GM12878 (cell line): ENCODE measurements around the gene FTO. TPM values are rescaled to one million over a fixed set of nuclear protein-coding genes. Genes with fewer than 3 reads are reported as not detected.
A peak's percentile ranks its signal among the peaks of the same experiment; 100 is the strongest.

Experiments
- ATAC-seq: fragments of 200-7000 bp; cut with Tn5 transposase; 3 replicates; pipeline ENCODE4 v1.9.1; 2020; ENCODE audit warnings: mild to moderate bottlenecking, moderate library complexity
- BruUV-seq: library from RNA; stranded (reverse); fragments of 400-500 nt; replicated peaks from 2 replicates; lab custom pipeline; 2021; lab: Mats Ljungman, UMichigan
- CTCF ChIA-PET: fragments of 300-600 bp; sonication (Branson Sonifier 250); formaldehyde crosslinking; extraction: SDS; loops from one replicate; lab custom pipeline; 2021; ENCODE audit warnings: inconsistent platforms; lab: Yijun Ruan, JAX
- POLR2A ChIA-PET: fragments of 350-600 bp; formaldehyde crosslinking; extraction: SDS; loops from one replicate; lab custom pipeline; 2021; ENCODE audit warnings: inconsistent platforms; lab: Charles Lee
- RAD21 ChIA-PET: fragments of 300-600 bp; sonication (Branson Sonifier 250); formaldehyde crosslinking; loops from one replicate; lab custom pipeline; 2023; ENCODE audit warnings: antibody characterized with exemption; ENCODE audit not compliant: unreplicated experiment; lab: Charles Lee
- SMC1A ChIA-PET: fragments of 300-600 bp; sonication (Branson Sonifier 250); formaldehyde crosslinking; loops from one replicate; lab custom pipeline; 2023; ENCODE audit not compliant: unreplicated experiment, uncharacterized antibody; lab: Charles Lee
- DNase-seq: peaks from one replicate; pipeline ENCODE4 v3.0.0-alpha.2; 2011; ENCODE audit warnings: low read depth, low spot score
- FAIRE-seq: peaks from 3 replicates; lab custom pipeline; 2011; peaks lifted over from hg19 to GRCh38; lab: Jason Lieb, UNC
- H2AFZ ChIP-seq: 2 replicates; pipeline ENCODE4 v1.6.0; 2011; ENCODE audit warnings: low read depth, low read length, control low read depth; ENCODE audit not compliant: control insufficient read depth
- H3K27ac ChIP-seq: 2 replicates; pipeline ENCODE4 v1.5.1; 2011; ENCODE audit warnings: control low read depth; ENCODE audit not compliant: control insufficient read depth, insufficient read depth
- H3K27me3 ChIP-seq, 2 experiments: replicated peaks in 1 of 2; 2 replicates each; pipeline versions ENCODE4 v1.6.0 to v1.6.1; 2011; ENCODE audit warnings: low read length in 1 of 2; ENCODE audit not compliant: control insufficient read depth in 2 of 2, insufficient read depth in 2 of 2
- H3K36me3 ChIP-seq, 2 experiments: 2 replicates each; pipeline ENCODE4 v1.5.1; 2011; ENCODE audit warnings: low read length in 1 of 2; ENCODE audit not compliant: control insufficient read depth in 2 of 2, insufficient read depth in 2 of 2
- H3K4me1 ChIP-seq: 2 replicates; pipeline ENCODE4 v1.6.1; 2011; ENCODE audit warnings: mild to moderate bottlenecking, low read length, moderate library complexity, mixed read lengths; ENCODE audit not compliant: control insufficient read depth, insufficient read depth
- H3K4me2 ChIP-seq: 2 replicates; pipeline ENCODE4 v1.6.0; 2011; ENCODE audit warnings: control low read depth; ENCODE audit not compliant: control insufficient read depth, insufficient read depth
- H3K4me3 ChIP-seq: fragments of 200-600 bp; sonication (generic); 2 replicates; pipeline ENCODE4 v1.5.1; 2016
- H3K79me2 ChIP-seq: 2 replicates; pipeline ENCODE4 v1.6.0; 2011; ENCODE audit warnings: low read length; ENCODE audit not compliant: control insufficient read depth, insufficient read depth
- H3K9ac ChIP-seq: 2 replicates; pipeline ENCODE4 v1.8.0; 2011; ENCODE audit warnings: low read length, control low read depth, mixed read lengths; ENCODE audit not compliant: control insufficient read depth, insufficient read depth
- H3K9me3 ChIP-seq: replicated peaks from 3 replicates; pipeline ENCODE4 v1.5.1; 2011; ENCODE audit warnings: mild to moderate bottlenecking, low read length; ENCODE audit not compliant: control insufficient read depth, insufficient read depth
- H4K20me1 ChIP-seq: 2 replicates; pipeline ENCODE4 v1.6.0; 2011; ENCODE audit not compliant: control insufficient read depth, insufficient read depth
- CTCF ChIP-seq, 3 experiments: IDR thresholded peaks in 2 of 3; conservative IDR thresholded peaks in 1 of 3; 2 replicates each; pipeline ENCODE4 v1.5.1; 2011; ENCODE audit warnings: low read depth in 3 of 3, low read length in 3 of 3, mild to moderate bottlenecking in 3 of 3, control low read depth in 2 of 3, moderate library complexity in 2 of 3, inconsistent platforms in 1 of 3, mixed read lengths in 1 of 3; ENCODE audit not compliant: control insufficient read depth in 2 of 3, insufficient read depth in 1 of 3; ENCODE audit errors: extremely low read depth in 1 of 3
- EED ChIP-seq: sonication (generic); IDR thresholded peaks from 2 replicates; pipeline ENCODE4 v1.6.1; 2016; ENCODE audit warnings: antibody characterized with exemption, low read depth
- GATAD2B ChIP-seq: fragments of 450-650 bp; conservative IDR thresholded peaks from 2 replicates; pipeline ENCODE4 v1.6.1; 2017; ENCODE audit warnings: low read depth, mild to moderate bottlenecking, moderate library complexity
- JUND ChIP-seq: IDR thresholded peaks from 2 replicates; pipeline ENCODE4 v1.6.1; 2012; ENCODE audit warnings: low read depth, mild to moderate bottlenecking, low read length, improper control_type of control experiment, moderate library complexity
- MYB ChIP-seq: fragments of 150-350 bp; IDR thresholded peaks from 2 replicates; pipeline ENCODE4 v1.6.1; 2014; ENCODE audit warnings: mild to moderate bottlenecking, low read depth, low read length, borderline replicate concordance
- PAX5 ChIP-seq: IDR thresholded peaks from 2 replicates; pipeline ENCODE4 v1.6.1; 2011; ENCODE audit warnings: low read depth, low read length, borderline replicate concordance
- POLR2A ChIP-seq: IDR thresholded peaks from 2 replicates; pipeline ENCODE4 v1.6.1; 2011; ENCODE audit warnings: low read depth, mild to moderate bottlenecking, low read length
- RAD21 ChIP-seq: IDR thresholded peaks from 2 replicates; pipeline ENCODE4 v1.6.1; 2011; ENCODE audit warnings: mild to moderate bottlenecking, low read depth, low read length, moderate library complexity; ENCODE audit not compliant: insufficient read depth
- YY1 ChIP-seq: IDR thresholded peaks from 2 replicates; pipeline ENCODE4 v1.6.1; 2011; ENCODE audit warnings: low read depth, mild to moderate bottlenecking, low read length
- ZBTB33 ChIP-seq: fragments of 450-650 bp; IDR thresholded peaks from 2 replicates; pipeline ENCODE4 v1.6.1; 2017; ENCODE audit warnings: mild to moderate bottlenecking
- WGBS: methylation state at CpG from one replicate; pipeline ENCODE4 v1.1.6; 2016; ENCODE audit warnings: low lambda C conversion rate; ENCODE audit not compliant: insufficient replicate concordance, insufficient coverage; ENCODE audit errors: missing lambda C conversion rate; 5-methylcytosine and 5-hydroxymethylcytosine counted together
- in situ Hi-C: fragments of 300-500 bp; cut with MboI; formaldehyde crosslinking; loops from 9 replicates; pipeline ENCODE4 v1.14.3; 2018; ENCODE audit warnings: mixed read lengths
- intact Hi-C: fragments of 100-400 bp; cut with micrococcal nuclease; formaldehyde crosslinking; loops from one replicate; pipeline ENCODE4 v1.14.2; 2022; ENCODE audit not compliant: unreplicated experiment
- polyA plus RNA-seq, 11 experiments: library from polyadenylated mRNA; depleted of rRNA in 4 of 11; unstranded in 6 of 11; stranded (reverse) in 5 of 11; fragments of >200 nt; fragmentation: Nextera tagmentation in 4 of 11; fragmentation: Illumina TruSeq in 1 of 11; extraction: Ambion mirVana in 4 of 11; extraction: Trizol in 1 of 11; gene quantifications; 1 replicate in 1 of 11; 2 replicates in 10 of 11; pipeline versions ENCODE4 v1.2.1 to v1.2.3, GENCODE V29; 2011 to 2016; ENCODE audit warnings: inconsistent platforms in 2 of 11, missing spikeins in 2 of 11, low read depth in 1 of 11
- total RNA-seq, 4 experiments: library from RNA; depleted of rRNA in 3 of 4; stranded (reverse); fragments of >200 nt in 3 of 4; fragmentation: Illumina TruSeq in 1 of 4; extraction: Trizol in 1 of 4; gene quantifications; 2 replicates each; pipeline versions ENCODE4 v1.2.1 to v1.2.3, GENCODE V29; 2013 to 2021

FTO gene
- total and polyA plus RNA-seq, 10 of the 15 experiments (the other 5 are each of a cell fraction or from before 2014, with no cell fraction given) = 20.1 to 55.0 (median 47.0) TPM

- intact Hi-C loops = no loop called here
- Histone ChIP-seq H3K4me2 (no peak overlapping the region), H3K4me1 (no peaks in the 10 kb centered on the region), H3K36me3 (no peaks in the 10 kb centered on the region), H3K27me3 (no peaks in the 10 kb centered on the region), H3K9me3 (no peaks in the 10 kb centered on the region; the same call in 2 of the 3 replicates), H3K27ac (no peak overlapping the region), H4K20me1 (no peaks in the 10 kb centered on the region), H2AFZ (peak overlapping the region; percentile 32), H3K79me2 (no peaks in the 10 kb centered on the region)
- ChIA-PET RAD21 (no interaction called here), SMC1A (no interaction called here), POLR2A (no interaction called here)
- no TSS peak for BruUV-seq
- WGBS = 33% methylated on average over 23 of the region's 25 CpGs
- FAIRE-seq (no peak), DNase-seq (peak; percentile 4)
- TF ChIP-seq CTCF (IDR thresholded peaks at IDR 0.05 in 2 of 3, conservative IDR thresholded peaks at IDR 0.05 in 1 of 3; ENCODE audit: control insufficient read depth in 2 of 3, extremely low read depth in 1 of 3, insufficient read depth in 1 of 3, low read depth in 3 of 3, low read length in 3 of 3) (peak; percentile 64 to 80 (median 73)), RAD21 (peak; percentile 44), GATAD2B (no peak)
- TF ChIP-seq, all 136 proteins: peak for 2
- in situ Hi-C loops = no loop called here
- no peak overlapping the region for H3K9ac ChIP-seq
- peak; percentile 99 for ATAC-seq
- CTCF ChIA-PET = interaction anchor here (1.3 kb wide), 1 partner anchor 19 kb away, joined by 3 read pairs; no protein-coding TSS in a partner anchor
- H3K4me3 ChIP-seq = no peak overlapping the region
Observed at GRCh38 chr16:54193665-54194333, 489.8 kb downstream of the FTO start.

GRCh38 chr16:54194334-54194743 lies 490.4 kb downstream of the FTO start:
- H3K4me2 ChIP-seq = no peak overlapping the region
- RAD21 ChIA-PET = no interaction called here
- no peaks in the 10 kb centered on the region for H3K27me3 ChIP-seq
- H4K20me1 ChIP-seq = no peaks in the 10 kb centered on the region
- H3K79me2 ChIP-seq = no peaks in the 10 kb centered on the region
- POLR2A ChIA-PET = no interaction called here
- SMC1A ChIA-PET = no interaction called here
- WGBS = 75% methylated on average over 23 of the region's 24 CpGs
- no peak for DNase-seq
- BruUV-seq = no TSS peak
- no peak overlapping the region for H2AFZ ChIP-seq
- no peak for FAIRE-seq
- no peak overlapping the region for H3K4me3 ChIP-seq
- in situ Hi-C loops (no loop called here), intact Hi-C loops (no loop called here)
- no peaks in the 10 kb centered on the region; the same call in 2 of the 3 replicates for H3K9me3 ChIP-seq
- no peak overlapping the region for H3K9ac ChIP-seq
- ATAC-seq = no peak
- H3K36me3 ChIP-seq = no peaks in the 10 kb centered on the region
- CTCF ChIA-PET = no interaction called here
- no peaks in the 10 kb centered on the region for H3K4me1 ChIP-seq
- no peak overlapping the region for H3K27ac ChIP-seq
- TF ChIP-seq JUND = no peak
- no peak for TF ChIP-seq POLR2A
- no peak for TF ChIP-seq PAX5
- TF ChIP-seq ZBTB33 = no peak
- no peak for TF ChIP-seq YY1
- TF ChIP-seq EED = no peak
- no peak for TF ChIP-seq MYB
